ENCODE results near the gene ADCYAP1R1.

Gene ADCYAP1R1

DNA sequence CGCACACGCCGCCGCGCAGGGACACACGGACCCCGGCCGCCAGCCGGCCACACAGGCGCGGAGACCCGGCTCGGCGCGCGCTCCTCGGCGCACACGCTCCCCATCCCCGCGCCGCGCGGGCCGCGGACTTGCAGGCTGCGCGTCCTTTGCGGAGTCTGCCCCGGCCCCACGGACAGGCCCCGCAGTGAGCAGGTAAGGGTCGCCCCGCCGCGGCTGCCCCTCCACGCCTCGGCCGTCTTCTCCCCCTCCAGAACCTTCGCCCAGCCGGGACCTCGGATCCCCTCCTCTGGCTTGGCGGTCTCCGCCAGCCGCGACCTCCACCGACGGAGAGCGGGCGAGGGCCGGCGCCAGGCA is 356 bp downstream of the ADCYAP1R1 start:
- H3K4me3 ChIP-seq: peak overlapping the region; percentile 1 to 37
- intact Hi-C loops (cut with DNase I; ENCODE audit: low total_unique reads): no loop called here
- H3K4me1 ChIP-seq: peaks cover 0 to 16% (median 13%) of the 10 kb centered on the region in 4 donors
- TF ChIP-seq, protein P1, sequence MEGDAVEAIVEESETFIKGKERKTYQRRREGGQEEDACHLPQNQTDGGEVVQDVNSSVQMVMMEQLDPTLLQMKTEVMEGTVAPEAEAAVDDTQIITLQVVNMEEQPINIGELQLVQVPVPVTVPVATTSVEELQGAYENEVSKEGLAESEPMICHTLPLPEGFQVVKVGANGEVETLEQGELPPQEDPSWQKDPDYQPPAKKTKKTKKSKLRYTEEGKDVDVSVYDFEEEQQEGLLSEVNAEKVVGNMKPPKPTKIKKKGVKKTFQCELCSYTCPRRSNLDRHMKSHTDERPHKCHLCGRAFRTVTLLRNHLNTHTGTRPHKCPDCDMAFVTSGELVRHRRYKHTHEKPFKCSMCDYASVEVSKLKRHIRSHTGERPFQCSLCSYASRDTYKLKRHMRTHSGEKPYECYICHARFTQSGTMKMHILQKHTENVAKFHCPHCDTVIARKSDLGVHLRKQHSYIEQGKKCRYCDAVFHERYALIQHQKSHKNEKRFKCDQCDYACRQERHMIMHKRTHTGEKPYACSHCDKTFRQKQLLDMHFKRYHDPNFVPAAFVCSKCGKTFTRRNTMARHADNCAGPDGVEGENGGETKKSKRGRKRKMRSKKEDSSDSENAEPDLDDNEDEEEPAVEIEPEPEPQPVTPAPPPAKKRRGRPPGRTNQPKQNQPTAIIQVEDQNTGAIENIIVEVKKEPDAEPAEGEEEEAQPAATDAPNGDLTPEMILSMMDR (IDR thresholded peaks at IDR 0.05): no peak
- peaks cover 0 to 56% of the 10 kb centered on the region in 2 donors for H3K27me3 ChIP-seq
- DNase-seq: no peak
- H3K9me3 ChIP-seq: no peaks in the 10 kb centered on the region
- H3K36me3 ChIP-seq: no peaks in the 10 kb centered on the region
- H3K27ac ChIP-seq: no peak overlapping the region

GRCh38 chr7:31052841-31053601 is 913 bp downstream of the ADCYAP1R1 start:
- TF ChIP-seq, protein P1 (IDR thresholded peaks at IDR 0.05): no peak
- H3K4me3 ChIP-seq: peak overlapping the region; percentile 1 to 37
- H3K9me3 ChIP-seq: no peaks in the 10 kb centered on the region
- H3K27me3 ChIP-seq: peaks cover 0 to 61% of the 10 kb centered on the region in 2 donors
- no peaks in the 10 kb centered on the region for H3K36me3 ChIP-seq
- intact Hi-C loops (cut with DNase I; ENCODE audit: low total_unique reads): no loop called here
- no peak overlapping the region for H3K27ac ChIP-seq
- H3K4me1 ChIP-seq: peaks cover 0 to 16% (median 13%) of the 10 kb centered on the region in 4 donors
- DNase-seq: no peak

DNA sequence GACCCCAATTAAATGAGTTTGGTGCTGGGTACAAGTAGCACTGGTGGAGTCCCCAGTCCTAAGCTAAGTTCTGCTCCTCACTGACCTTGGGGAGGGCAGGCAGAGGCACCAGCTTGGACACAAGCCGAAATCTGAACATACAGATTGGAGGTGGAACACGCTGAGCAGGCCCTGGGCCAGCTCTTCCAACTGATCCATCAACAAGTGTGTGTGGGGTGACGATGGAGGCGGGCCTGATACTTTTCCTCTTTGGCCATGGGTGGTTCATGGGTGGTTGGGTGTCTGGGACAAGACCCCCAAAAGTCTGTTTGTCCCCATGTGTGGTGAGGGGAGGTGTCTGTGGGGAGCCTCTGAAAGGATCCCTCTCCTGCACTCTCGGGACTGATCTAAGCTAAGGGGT is 1.9 kb downstream of the ADCYAP1R1 start:
- no peak for DNase-seq
- intact Hi-C loops (cut with DNase I; ENCODE audit: low total_unique reads): no loop called here
- Histone ChIP-seq H3K27me3 (peaks cover 0 to 61% of the 10 kb centered on the region in 2 donors), H3K4me3 (no peak overlapping the region), H3K9me3 (no peaks in the 10 kb centered on the region), H3K27ac (no peak overlapping the region), H3K4me1 (peaks cover 0 to 16% (median 13%) of the 10 kb centered on the region in 4 donors), H3K36me3 (no peaks in the 10 kb centered on the region)
- TF ChIP-seq, protein P1 (IDR thresholded peaks at IDR 0.05): no peak

DNA sequence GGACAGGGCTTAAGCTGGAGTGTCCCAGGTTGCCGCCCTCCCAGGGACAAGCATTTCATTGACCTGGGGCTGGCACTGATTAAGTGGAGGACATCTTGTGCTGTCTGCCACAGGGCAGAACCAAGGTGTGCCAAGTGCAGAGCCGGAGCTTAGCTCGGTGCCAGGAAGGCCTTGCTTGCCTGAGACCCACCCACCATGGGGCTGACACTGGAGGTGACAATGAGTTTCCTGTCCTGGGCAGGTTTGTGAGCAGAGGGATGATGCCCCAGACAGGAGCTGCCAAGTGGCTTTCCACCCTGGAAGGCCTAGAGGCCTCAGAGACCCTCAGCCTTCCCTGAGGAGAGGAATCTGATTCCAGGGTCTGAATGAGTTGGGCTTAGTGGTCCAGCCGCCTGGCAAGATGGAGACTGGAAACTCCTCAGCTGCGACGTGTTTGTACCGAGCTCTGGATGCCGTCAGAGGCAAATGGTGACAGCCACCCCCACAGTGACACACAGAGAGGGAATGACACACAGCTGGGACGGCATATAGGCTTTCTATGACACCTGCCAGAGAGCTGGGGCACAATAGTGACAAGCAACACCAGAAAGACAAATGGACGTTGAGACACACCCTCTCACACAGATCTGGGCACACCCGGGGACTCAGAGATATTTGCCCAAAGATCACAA is 2.6 kb downstream of the ADCYAP1R1 start:
- intact Hi-C loops (cut with DNase I; ENCODE audit: low total_unique reads): no loop called here
- Histone ChIP-seq H3K27me3 (peaks cover 0 to 58% of the 10 kb centered on the region in 2 donors), H3K36me3 (no peaks in the 10 kb centered on the region), H3K4me3 (no peak overlapping the region), H3K4me1 (peaks cover 0 to 16% (median 13%) of the 10 kb centered on the region in 4 donors), H3K9me3 (no peaks in the 10 kb centered on the region), H3K27ac (no peak overlapping the region)
- DNase-seq: no peak
- TF ChIP-seq, protein P1 (IDR thresholded peaks at IDR 0.05): no peak

GRCh38 chr7:31055471-31055870 is 3.4 kb downstream of the ADCYAP1R1 start:
- Histone ChIP-seq H3K27ac (no peak overlapping the region), H3K36me3 (no peaks in the 10 kb centered on the region), H3K4me3 (no peak overlapping the region), H3K27me3 (peaks cover 0 to 52% of the 10 kb centered on the region in 2 donors), H3K9me3 (no peaks in the 10 kb centered on the region), H3K4me1 (peaks cover 0 to 16% (median 13%) of the 10 kb centered on the region in 4 donors)
- DNase-seq: no peak
- intact Hi-C loops (cut with DNase I; ENCODE audit: low total_unique reads): no loop called here
- TF ChIP-seq, protein P1 (IDR thresholded peaks at IDR 0.05): no peak

Measured in tibial artery (tissue), 4 donors.